ENCODE measurements around the gene C1QTNF12.
"Not testable (repeated sequence)": the region's sequence is repeated elsewhere in the genome, so short reads cannot be mapped to it uniquely, and the experiment has no call there.

GRCh38 chr1:1248009-1248913 is 1.7 kb upstream of the C1QTNF12 start:
- TF ChIP-seq TEAD4 (IDR thresholded peaks at IDR 0.05; ENCODE audit: borderline replicate concordance, insufficient read depth); CTCF (IDR thresholded peaks at IDR 0.05); EZH2phosphoT487 (IDR thresholded peaks at IDR 0.05; ENCODE audit: borderline replicate concordance, low read depth); PBX3 (IDR thresholded peaks at IDR 0.05): not testable (repeated sequence)

Measured in SK-N-SH (cell line).